Activated CD8-positive, alpha-beta memory T cell treated with anti-CD3 and anti-CD28 coated beads, Interleukin-2, amount 50 U/mL, for 4 hours (primary cell): Measurements from ENCODE around the gene PRKCD.
A peak's percentile ranks its signal among the peaks of the same experiment; 100 is the strongest.

Experiments used
- DNase-seq: peaks from one replicate; pipeline ENCODE4 v3.0.0-alpha.2; 2020

Gene PRKCD

GRCh38 chr3:53193466-53194209 is 32.6 kb downstream of the PRKCD start:
- DNase-seq: no peak

GRCh38 chr3:53194210-53195065 is 33.4 kb downstream of the PRKCD start:
- DNase-seq: no peak

- no peak for DNase-seq
Observed at GRCh38 chr3:53195066-53195450, 34.0 kb downstream of the PRKCD start.

DNA sequence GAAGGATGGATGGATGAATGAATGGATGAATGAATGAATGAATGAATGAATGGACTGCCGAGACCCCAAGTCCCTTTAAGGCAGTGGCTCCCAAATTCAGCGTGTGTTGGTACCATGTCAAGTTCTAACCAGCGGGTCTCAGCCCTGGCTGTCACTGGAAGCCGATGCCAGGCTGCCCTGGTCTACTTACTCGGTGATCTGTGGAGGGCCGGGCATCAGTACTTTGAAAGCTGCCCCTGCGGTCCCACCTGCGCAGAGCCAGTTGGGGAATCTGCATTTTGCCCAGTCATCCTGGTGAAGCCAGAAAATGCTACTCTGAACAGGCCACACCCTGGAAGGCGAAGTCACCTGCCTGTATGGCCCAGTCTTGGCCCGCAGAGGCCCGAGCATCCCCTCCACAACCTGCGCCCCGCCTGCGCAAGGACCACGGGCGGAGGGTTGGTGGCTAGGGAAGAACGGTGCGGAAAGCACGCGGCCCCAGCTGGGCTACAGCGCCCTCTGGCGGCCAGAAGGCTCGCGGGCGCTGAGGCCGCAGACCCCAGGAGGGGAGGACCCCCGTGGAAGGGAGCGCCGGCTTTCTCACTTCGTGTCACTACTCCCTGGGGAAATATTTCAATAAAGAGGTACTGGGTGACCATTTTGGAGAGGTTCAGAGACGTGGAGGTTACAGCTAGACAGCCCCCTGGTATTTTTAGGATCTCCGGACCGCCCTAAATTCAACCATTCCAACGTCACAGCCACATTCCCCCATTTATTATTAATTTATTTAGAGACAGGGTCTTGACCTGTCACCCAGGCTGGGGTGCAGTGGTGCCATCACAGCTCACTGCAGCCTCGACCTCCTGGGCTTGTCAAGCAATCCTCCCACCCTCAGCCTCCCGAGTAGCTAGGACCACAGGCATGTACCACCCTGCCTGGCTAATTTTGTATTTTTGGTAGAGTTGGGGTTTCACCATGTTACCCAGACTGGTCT is 34.9 kb downstream of the PRKCD start:
- peak; percentile 63 for DNase-seq

GRCh38 chr3:53196575-53197407 is 35.8 kb downstream of the PRKCD start:
- peak; percentile 36 for DNase-seq

GRCh38 chr3:53198256-53198977 is 37.4 kb downstream of the PRKCD start:
- DNase-seq: no peak

DNA sequence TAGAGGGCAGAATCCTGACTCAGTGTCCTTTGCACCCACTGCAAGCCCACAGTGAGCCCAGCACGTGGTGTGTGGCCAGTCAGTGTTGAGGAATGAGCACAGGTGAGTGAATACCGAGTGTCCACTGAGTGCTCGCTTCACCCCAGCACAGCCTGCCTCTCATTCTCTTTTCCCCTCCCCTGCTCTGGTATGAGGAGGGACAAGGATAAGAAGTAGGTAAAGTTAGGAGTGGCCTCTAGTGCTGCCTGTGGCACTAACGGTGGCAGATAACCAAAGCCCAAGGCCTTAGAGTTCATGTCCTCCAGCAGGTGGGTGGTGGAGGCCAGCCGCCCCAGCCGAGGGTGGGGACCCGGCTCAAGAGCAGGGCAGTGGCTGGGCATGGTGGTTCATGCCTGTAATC is 38.0 kb downstream of the PRKCD start:
- DNase-seq: no peak

GRCh38 chr3:53199834-53200233 is 38.8 kb downstream of the PRKCD start:
- DNase-seq: no peak

GRCh38 chr3:53200501-53201498 is 39.8 kb downstream of the PRKCD start:
- DNase-seq: no peak

GRCh38 chr3:53202331-53203015 is 41.5 kb downstream of the PRKCD start:
- no peak for DNase-seq

GRCh38 chr3:53211706-53212702 is 51.0 kb downstream of the PRKCD start:
- DNase-seq: no peak

- DNase-seq: no peak
Observed at GRCh38 chr3:53213276-53213675, 52.3 kb downstream of the PRKCD start.

- DNase-seq: no peak
Observed at GRCh38 chr3:53215816-53216215, 54.8 kb downstream of the PRKCD start.

DNA sequence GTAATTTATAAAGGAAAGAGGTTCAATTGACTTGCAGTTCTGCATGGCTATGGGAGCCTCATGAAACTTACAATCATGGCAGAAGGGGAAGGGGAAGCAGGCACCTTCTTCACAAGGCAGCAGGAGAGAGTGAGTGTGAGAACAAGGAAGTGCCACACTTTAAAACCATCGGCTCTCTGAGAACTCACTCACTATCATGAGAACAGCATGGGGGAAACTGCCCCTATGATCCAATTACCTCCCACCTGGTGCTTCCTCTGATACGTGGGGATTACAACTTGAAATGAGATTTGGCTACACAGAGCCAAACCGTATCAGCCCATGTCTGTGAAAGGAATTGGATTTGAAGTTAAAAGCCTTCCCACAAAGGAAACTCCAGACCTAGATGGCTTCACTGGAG is 55.7 kb downstream of the PRKCD start:
- no peak for DNase-seq

- DNase-seq: no peak
Observed at GRCh38 chr3:53217175-53217574, 56.2 kb downstream of the PRKCD start.

DNA sequence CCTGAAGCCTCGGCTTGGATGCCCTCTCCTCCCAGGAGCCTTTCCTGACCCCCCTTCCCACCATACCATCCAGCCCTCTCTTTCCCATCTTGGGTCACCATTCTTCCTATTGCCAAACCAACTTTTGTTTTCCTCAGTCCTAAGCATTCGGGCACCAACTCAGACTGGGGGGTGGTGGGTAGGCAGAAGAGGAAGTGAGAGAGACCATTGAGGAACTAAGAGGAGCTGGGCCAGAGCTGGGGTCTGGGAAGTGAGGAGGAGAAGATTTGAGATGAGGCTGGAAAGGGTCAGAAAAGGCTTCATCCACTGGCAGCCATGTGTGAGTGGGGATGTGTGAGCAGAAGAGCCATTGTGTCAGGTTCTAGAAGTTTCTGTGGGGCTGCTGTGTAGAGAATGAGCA is 57.1 kb downstream of the PRKCD start:
- DNase-seq: no peak

DNA sequence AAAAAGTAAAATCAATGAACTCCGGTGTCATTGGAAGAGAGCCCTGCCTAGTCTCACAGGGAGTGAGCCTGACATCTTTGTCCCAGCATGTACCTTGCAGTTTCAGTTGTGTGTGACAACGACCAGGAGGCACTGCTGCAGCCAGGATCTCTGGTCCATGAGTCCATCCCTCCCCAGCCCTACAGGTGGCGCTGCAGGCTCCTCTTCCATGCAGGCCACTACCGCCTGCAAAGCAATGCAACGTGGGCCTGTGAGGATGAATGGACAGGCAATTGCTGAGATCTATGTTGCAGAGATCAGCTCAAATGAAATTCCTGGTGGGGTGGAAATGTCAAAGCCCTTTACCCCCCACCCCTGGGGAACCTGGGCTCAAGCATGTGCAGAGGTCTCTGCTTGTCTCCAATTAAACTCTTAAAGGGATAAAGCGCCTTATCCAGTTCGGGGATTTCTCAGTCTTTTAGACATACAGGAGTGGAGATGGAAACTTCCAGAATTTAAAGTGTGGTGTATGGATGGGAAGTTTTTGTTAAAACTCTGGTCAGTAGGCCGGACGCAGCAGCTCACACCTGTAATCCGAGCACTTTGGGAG is 59.0 kb downstream of the PRKCD start:
- peak; percentile 77 for DNase-seq

- DNase-seq: no peak
Observed at GRCh38 chr3:53221345-53221744, 60.3 kb downstream of the PRKCD start.
